HepG2 (cell line): Measurements from ENCODE around the gene FAM222B. TPM values are rescaled to one million over a fixed set of nuclear protein-coding genes. Genes with fewer than 3 reads are reported as not detected.

Experiments
- BORCS8-MEF2B ChIP-seq: sonication (generic); formaldehyde crosslinking; IDR thresholded peaks from 2 replicates; pipeline ENCODE4 v1.8.0; 2022; ENCODE audit warnings: mild to moderate bottlenecking, missing genetic modification reagents
- FOXK1 ChIP-seq: sonication (generic); formaldehyde crosslinking; IDR thresholded peaks from 2 replicates; pipeline ENCODE4 v1.4.0; 2020; ENCODE audit warnings: low read depth, missing genetic modification reagents, borderline replicate concordance
- FUBP1 ChIP-seq: sonication (generic); formaldehyde crosslinking; IDR thresholded peaks from 2 replicates; pipeline ENCODE4 v1.5.1; 2020; ENCODE audit warnings: missing genetic modification reagents, mild to moderate bottlenecking, borderline replicate concordance
- HNF4G ChIP-seq, 2 experiments: sonication (generic) in 1 of 2; formaldehyde crosslinking in 1 of 2; IDR thresholded peaks; 2 replicates each; pipeline versions ENCODE4 v1.4.0 to v1.6.1; 2011 to 2020; ENCODE audit warnings: borderline replicate concordance in 2 of 2, low read depth in 2 of 2, mild to moderate bottlenecking in 2 of 2, low read length in 1 of 2, missing genetic modification reagents in 1 of 2, moderate library complexity in 1 of 2
- PAWR ChIP-seq: sonication (generic); formaldehyde crosslinking; IDR thresholded peaks from 2 replicates; pipeline ENCODE4 v1.4.0; 2020; ENCODE audit warnings: missing genetic modification reagents, mild to moderate bottlenecking, borderline replicate concordance
- SMYD3 ChIP-seq: sonication (generic); formaldehyde crosslinking; IDR thresholded peaks from 2 replicates; pipeline ENCODE4 v1.8.1; 2023; ENCODE audit warnings: mild to moderate bottlenecking, missing genetic modification reagents
- ZMYM4 ChIP-seq: sonication (generic); formaldehyde crosslinking; IDR thresholded peaks from 2 replicates; pipeline ENCODE4 v1.8.1; 2023; ENCODE audit warnings: mild to moderate bottlenecking, missing genetic modification reagents
- ZNF235 ChIP-seq: sonication (generic); formaldehyde crosslinking; IDR thresholded peaks from 2 replicates; pipeline ENCODE4 v1.8.1; 2023; ENCODE audit warnings: mild to moderate bottlenecking, missing genetic modification reagents, borderline replicate concordance
- ZNF331 ChIP-seq: sonication (generic); formaldehyde crosslinking; IDR thresholded peaks from 2 replicates; pipeline ENCODE4 v1.4.0; 2020; ENCODE audit warnings: missing genetic modification reagents
- ZNF34 ChIP-seq: sonication (generic); formaldehyde crosslinking; IDR thresholded peaks from 2 replicates; pipeline ENCODE4 v1.4.0; 2020; ENCODE audit warnings: mild to moderate bottlenecking, missing genetic modification reagents, borderline replicate concordance
- ZNF619 ChIP-seq: sonication (generic); formaldehyde crosslinking; IDR thresholded peaks from 2 replicates; pipeline ENCODE4 v1.4.0; 2020; ENCODE audit warnings: mild to moderate bottlenecking, missing genetic modification reagents
- ZNF644 ChIP-seq: IDR thresholded peaks from 2 replicates; pipeline ENCODE4 v1.6.1; 2016; ENCODE audit warnings: low read depth
- ZNF678 ChIP-seq: sonication (generic); formaldehyde crosslinking; IDR thresholded peaks from 2 replicates; pipeline ENCODE4 v1.4.0; 2020; ENCODE audit warnings: mild to moderate bottlenecking, missing genetic modification reagents
- ZSCAN20 ChIP-seq: sonication (generic); formaldehyde crosslinking; IDR thresholded peaks from 2 replicates; pipeline ENCODE4 v1.4.0; 2020; ENCODE audit warnings: missing genetic modification reagents, mild to moderate bottlenecking, borderline replicate concordance
- polyA plus RNA-seq, 8 experiments: library from polyadenylated mRNA; depleted of rRNA in 3 of 8; stranded (reverse) in 7 of 8; unstranded in 1 of 8; fragments of >200 nt; fragmentation: Illumina TruSeq in 4 of 8; extraction: Trizol in 4 of 8; gene quantifications; 2 replicates each; pipeline versions ENCODE4 v1.2.1 to v1.2.3, GENCODE V29; 2011 to 2016; ENCODE audit warnings: low read depth in 4 of 8, missing spikeins in 1 of 8, mixed read lengths in 1 of 8; ENCODE audit not compliant: insufficient read depth in 1 of 8
- total RNA-seq, 5 experiments: library from RNA; depleted of rRNA; stranded (reverse); fragments of >200 nt; fragmentation: Illumina TruSeq; extraction: Trizol; gene quantifications; 2 replicates each; pipeline ENCODE4 v1.2.3, GENCODE V29; 2016; ENCODE audit warnings: low read depth in 1 of 5
- TF ChIP-seq, protein P1 (sequence below): IDR thresholded peaks from 2 replicates; pipeline ENCODE4 v1.6.1; 2012; ENCODE audit warnings: low read depth, low read length, improper control_type of control experiment
- TF ChIP-seq, protein P2 (sequence below): sonication (generic); formaldehyde crosslinking; IDR thresholded peaks from 2 replicates; pipeline ENCODE4 v1.5.0; 2020; ENCODE audit warnings: mild to moderate bottlenecking, missing genetic modification reagents, moderate library complexity
- TF ChIP-seq, protein P3 (sequence below): sonication (generic); formaldehyde crosslinking; IDR thresholded peaks from 2 replicates; pipeline ENCODE4 v1.8.1; 2023; ENCODE audit warnings: mild to moderate bottlenecking, inconsistent platforms, moderate library complexity, missing genetic modification reagents, borderline replicate concordance
- TF ChIP-seq, protein P4 (sequence below): sonication (generic); formaldehyde crosslinking; IDR thresholded peaks from 2 replicates; pipeline ENCODE4 v1.4.0; 2020; ENCODE audit warnings: mild to moderate bottlenecking, missing genetic modification reagents
- TF ChIP-seq, protein P5 (sequence below): sonication (generic); formaldehyde crosslinking; IDR thresholded peaks from 2 replicates; pipeline ENCODE4 v1.8.0; 2022; ENCODE audit warnings: mild to moderate bottlenecking, missing genetic modification reagents, moderate library complexity

The FAM222B gene
- total and polyA plus RNA-seq, 2 of the 13 experiments (the other 11 are each of a cell fraction or from before 2014, with no cell fraction given), result 3.5 to 7.3 TPM

GRCh38 chr17:28744972-28745785, 97.4 kb downstream of the FAM222B start (continued):
- TF ChIP-seq FUBP1 (CRISPR knock-in tag), result no peak
- TF ChIP-seq, protein P1, sequence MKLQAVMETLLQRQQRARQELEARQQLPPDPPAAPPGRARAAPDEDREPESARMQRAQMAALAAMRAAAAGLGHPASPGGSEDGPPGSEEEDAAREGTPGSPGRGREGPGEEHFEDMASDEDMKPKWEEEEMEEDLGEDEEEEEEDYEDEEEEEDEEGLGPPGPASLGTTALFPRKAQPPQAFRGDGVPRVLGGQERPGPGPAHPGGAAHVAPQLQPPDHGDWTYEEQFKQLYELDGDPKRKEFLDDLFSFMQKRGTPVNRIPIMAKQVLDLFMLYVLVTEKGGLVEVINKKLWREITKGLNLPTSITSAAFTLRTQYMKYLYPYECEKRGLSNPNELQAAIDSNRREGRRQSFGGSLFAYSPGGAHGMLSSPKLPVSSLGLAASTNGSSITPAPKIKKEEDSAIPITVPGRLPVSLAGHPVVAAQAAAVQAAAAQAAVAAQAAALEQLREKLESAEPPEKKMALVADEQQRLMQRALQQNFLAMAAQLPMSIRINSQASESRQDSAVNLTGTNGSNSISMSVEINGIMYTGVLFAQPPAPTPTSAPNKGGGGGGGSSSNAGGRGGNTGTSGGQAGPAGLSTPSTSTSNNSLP, result no peak
- no peak for TF ChIP-seq ZNF678
- TF ChIP-seq, protein P2, sequence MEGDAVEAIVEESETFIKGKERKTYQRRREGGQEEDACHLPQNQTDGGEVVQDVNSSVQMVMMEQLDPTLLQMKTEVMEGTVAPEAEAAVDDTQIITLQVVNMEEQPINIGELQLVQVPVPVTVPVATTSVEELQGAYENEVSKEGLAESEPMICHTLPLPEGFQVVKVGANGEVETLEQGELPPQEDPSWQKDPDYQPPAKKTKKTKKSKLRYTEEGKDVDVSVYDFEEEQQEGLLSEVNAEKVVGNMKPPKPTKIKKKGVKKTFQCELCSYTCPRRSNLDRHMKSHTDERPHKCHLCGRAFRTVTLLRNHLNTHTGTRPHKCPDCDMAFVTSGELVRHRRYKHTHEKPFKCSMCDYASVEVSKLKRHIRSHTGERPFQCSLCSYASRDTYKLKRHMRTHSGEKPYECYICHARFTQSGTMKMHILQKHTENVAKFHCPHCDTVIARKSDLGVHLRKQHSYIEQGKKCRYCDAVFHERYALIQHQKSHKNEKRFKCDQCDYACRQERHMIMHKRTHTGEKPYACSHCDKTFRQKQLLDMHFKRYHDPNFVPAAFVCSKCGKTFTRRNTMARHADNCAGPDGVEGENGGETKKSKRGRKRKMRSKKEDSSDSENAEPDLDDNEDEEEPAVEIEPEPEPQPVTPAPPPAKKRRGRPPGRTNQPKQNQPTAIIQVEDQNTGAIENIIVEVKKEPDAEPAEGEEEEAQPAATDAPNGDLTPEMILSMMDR (CRISPR knock-in tag), result peak; percentile 11; the same call in 1 of the 2 replicates
- TF ChIP-seq SMYD3 (CRISPR knock-in tag), result no peak
- TF ChIP-seq ZNF619 (CRISPR knock-in tag), result no peak
- TF ChIP-seq, protein P3, sequence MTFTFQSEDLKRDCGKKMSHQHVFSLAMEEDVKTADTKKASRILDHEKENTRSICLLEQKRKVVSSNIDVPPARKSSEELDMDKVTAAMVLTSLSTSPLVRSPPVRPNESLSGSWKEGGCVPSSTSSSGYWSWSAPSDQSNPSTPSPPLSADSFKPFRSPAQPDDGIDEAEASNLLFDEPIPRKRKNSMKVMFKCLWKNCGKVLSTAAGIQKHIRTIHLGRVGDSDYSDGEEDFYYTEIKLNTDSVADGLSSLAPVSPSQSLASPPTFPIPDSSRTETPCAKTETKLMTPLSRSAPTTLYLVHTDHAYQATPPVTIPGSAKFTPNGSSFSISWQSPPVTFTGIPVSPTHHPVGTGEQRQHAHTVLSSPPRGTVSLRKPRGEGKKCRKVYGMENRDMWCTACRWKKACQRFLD (CRISPR knock-in tag), result no peak
- TF ChIP-seq, protein P4, sequence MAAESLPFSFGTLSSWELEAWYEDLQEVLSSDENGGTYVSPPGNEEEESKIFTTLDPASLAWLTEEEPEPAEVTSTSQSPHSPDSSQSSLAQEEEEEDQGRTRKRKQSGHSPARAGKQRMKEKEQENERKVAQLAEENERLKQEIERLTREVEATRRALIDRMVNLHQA, result no peak
- TF ChIP-seq ZMYM4 (CRISPR knock-in tag), result peak; percentile 41; the same call in 1 of the 2 replicates
- no peak for TF ChIP-seq HNF4G (IDR thresholded peaks at IDR 0.05; ENCODE audit: borderline replicate concordance, low read depth, low read length)
- no peak for TF ChIP-seq HNF4G (CRISPR knock-in tag; IDR thresholded peaks at IDR 0.05; ENCODE audit: borderline replicate concordance, low read depth)
- no peak for TF ChIP-seq ZNF644 (CRISPR knock-in tag)
- TF ChIP-seq ZNF331 (CRISPR knock-in tag), result peak; percentile 62
- TF ChIP-seq FOXK1 (CRISPR knock-in tag), result peak; percentile 39; the same call in 1 of the 2 replicates
- TF ChIP-seq, protein P5, sequence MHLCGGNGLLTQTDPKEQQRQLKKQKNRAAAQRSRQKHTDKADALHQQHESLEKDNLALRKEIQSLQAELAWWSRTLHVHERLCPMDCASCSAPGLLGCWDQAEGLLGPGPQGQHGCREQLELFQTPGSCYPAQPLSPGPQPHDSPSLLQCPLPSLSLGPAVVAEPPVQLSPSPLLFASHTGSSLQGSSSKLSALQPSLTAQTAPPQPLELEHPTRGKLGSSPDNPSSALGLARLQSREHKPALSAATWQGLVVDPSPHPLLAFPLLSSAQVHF (CRISPR knock-in tag), result 0 out of 2 replicates have a peak, but pooled peaks have one; percentile 63
- TF ChIP-seq ZSCAN20 (CRISPR knock-in tag), result no peak
- TF ChIP-seq ZNF34 (CRISPR knock-in tag), result no peak; the same call in 1 of the 2 replicates
- no peak for TF ChIP-seq BORCS8-MEF2B (CRISPR knock-in tag)
- TF ChIP-seq PAWR (CRISPR knock-in tag), result no peak
- no peak for TF ChIP-seq ZNF235 (CRISPR knock-in tag)
